HepG2 (cell line): Measurements from ENCODE around the gene SHISA4. TPM values are rescaled to one million over a fixed set of nuclear protein-coding genes. Genes with fewer than 3 reads are reported as not detected.

Experiments
- ATAC-seq: fragments of 200-7000 bp; cut with Tn5 transposase; 3 replicates; pipeline ENCODE4 v1.9.1; 2020; ENCODE audit warnings: mild to moderate bottlenecking, moderate library complexity
- BruUV-seq: library from RNA; stranded (reverse); fragments of 400-500 nt; replicated peaks from 2 replicates; lab custom pipeline; 2021; lab: Mats Ljungman, UMichigan
- CTCF ChIA-PET: fragments of 300-600 bp; formaldehyde crosslinking; extraction: SDS; loops from one replicate; lab custom pipeline; 2021; ENCODE audit warnings: low total read pairs, inconsistent platforms, low intra/inter-chr PET ratio; lab: Yijun Ruan, JAX
- POLR2A ChIA-PET: fragments of 350-600 bp; sonication (Branson Sonifier 250); formaldehyde crosslinking; loops from one replicate; lab custom pipeline; 2020; ENCODE audit warnings: antibody characterized with exemption, inconsistent platforms; lab: Yijun Ruan, JAX
- DNase-seq: peaks from one replicate; pipeline ENCODE4 v3.0.0-alpha.2; 2015; ENCODE audit warnings: low spot score
- FAIRE-seq: peaks from 3 replicates; lab custom pipeline; 2011; peaks lifted over from hg19 to GRCh38; lab: Jason Lieb, UNC
- H2AFZ ChIP-seq: one replicate; pipeline ENCODE4 v1.6.1; 2011; ENCODE audit warnings: low read length, inconsistent platforms
- H3K27ac ChIP-seq: fragments of 300-600 bp; 3 replicates; pipeline ENCODE4 v1.8.0; 2011; ENCODE audit warnings: mixed run types, mild to moderate bottlenecking, mixed read lengths, low read length, inconsistent platforms; ENCODE audit not compliant: insufficient read depth; ENCODE audit errors: extremely low read length
- H3K27me3 ChIP-seq, 2 experiments: fragments of 200-600 bp in 1 of 2; 2 replicates in 1 of 2; 3 replicates in 1 of 2; pipeline versions ENCODE4 v1.6.0 to v1.8.0; 2011; ENCODE audit warnings: low read length in 2 of 2, mild to moderate bottlenecking in 2 of 2, moderate library complexity in 2 of 2, inconsistent platforms in 1 of 2; ENCODE audit not compliant: insufficient read depth in 2 of 2, control insufficient read depth in 1 of 2
- H3K36me3 ChIP-seq, 2 experiments: fragments of 200-600 bp in 1 of 2; replicated peaks in 1 of 2; 2 replicates in 1 of 2; 3 replicates in 1 of 2; pipeline versions ENCODE4 v1.5.1 to v1.8.0; 2011; ENCODE audit warnings: low read length in 2 of 2, inconsistent platforms in 1 of 2; ENCODE audit not compliant: insufficient read depth in 2 of 2, control insufficient read depth in 1 of 2
- H3K4me1 ChIP-seq: 2 replicates; pipeline ENCODE4 v1.5.1; 2012; ENCODE audit warnings: low read length, inconsistent platforms; ENCODE audit not compliant: insufficient read depth
- H3K4me2 ChIP-seq: 2 replicates; pipeline ENCODE4 v1.6.0; 2011; ENCODE audit warnings: low read depth, low read length, inconsistent platforms
- H3K4me3 ChIP-seq, 3 experiments: fragments of 200-600 bp in 1 of 3; sonication (generic), shearing (Covaris generic) in 1 of 3; replicated peaks in 1 of 3; 2 replicates each; pipeline ENCODE4 v1.5.1; 2011 to 2016; ENCODE audit warnings: low read length in 3 of 3, inconsistent platforms in 2 of 3, low read depth in 2 of 3, mild to moderate bottlenecking in 2 of 3, control low read depth in 1 of 3, mixed read lengths in 1 of 3; ENCODE audit not compliant: insufficient read depth in 1 of 3
- H3K79me2 ChIP-seq: one replicate; pipeline ENCODE4 v1.6.1; 2011; ENCODE audit warnings: low read length, inconsistent platforms; ENCODE audit not compliant: insufficient read depth
- H3K9ac ChIP-seq: 2 replicates; pipeline ENCODE4 v1.6.0; 2011; ENCODE audit warnings: mild to moderate bottlenecking, low read depth, low read length, inconsistent platforms; ENCODE audit not compliant: insufficient read depth
- H3K9me3 ChIP-seq: 2 replicates; pipeline ENCODE4 v1.5.1; 2012; ENCODE audit warnings: mild to moderate bottlenecking, low read length
- H4K20me1 ChIP-seq: 2 replicates; pipeline ENCODE4 v1.6.0; 2011; ENCODE audit warnings: inconsistent platforms, mild to moderate bottlenecking, low read length, moderate library complexity; ENCODE audit not compliant: insufficient read depth
- ARNTL ChIP-seq: sonication (generic); formaldehyde crosslinking; IDR thresholded peaks from 2 replicates; pipeline ENCODE4 v1.4.0; 2020; ENCODE audit warnings: mild to moderate bottlenecking, missing genetic modification reagents
- FOSL1 ChIP-seq: sonication (generic); formaldehyde crosslinking; IDR thresholded peaks from 2 replicates; pipeline ENCODE4 v1.9.0; 2021; ENCODE audit warnings: missing genetic modification reagents, borderline replicate concordance
- HHEX ChIP-seq: IDR thresholded peaks from 2 replicates; pipeline ENCODE4 v1.6.1; 2016; ENCODE audit warnings: control low read depth
- HNRNPUL1 ChIP-seq: fragments of 200-400 bp; formaldehyde crosslinking; IDR thresholded peaks from 2 replicates; pipeline ENCODE4 v1.6.1; 2017; ENCODE audit warnings: low read depth, mild to moderate bottlenecking, low read length, moderate library complexity
- KDM2A ChIP-seq: sonication (generic); formaldehyde crosslinking; IDR thresholded peaks from 2 replicates; pipeline ENCODE4 v1.4.0; 2020; ENCODE audit warnings: low read depth, missing genetic modification reagents, borderline replicate concordance
- MAZ ChIP-seq, 2 experiments: sonication (generic) in 1 of 2; formaldehyde crosslinking in 1 of 2; IDR thresholded peaks; 2 replicates each; pipeline versions ENCODE4 v1.5.0 to v1.6.1; 2012 to 2020; ENCODE audit warnings: low read depth in 2 of 2, mild to moderate bottlenecking in 2 of 2, borderline replicate concordance in 1 of 2, improper control_type of control experiment in 1 of 2, low read length in 1 of 2, missing genetic modification reagents in 1 of 2, moderate library complexity in 1 of 2
- MED13 ChIP-seq: sonication (generic); formaldehyde crosslinking; IDR thresholded peaks from 2 replicates; pipeline ENCODE4 v1.5.0; 2020; ENCODE audit warnings: missing genetic modification reagents
- NR2F2 ChIP-seq: IDR thresholded peaks from 2 replicates; pipeline ENCODE4 v1.6.1; 2012; ENCODE audit warnings: low read depth, inconsistent platforms, borderline replicate concordance
- ZNF562 ChIP-seq: sonication (generic); formaldehyde crosslinking; IDR thresholded peaks from 2 replicates; pipeline ENCODE4 v1.8.0; 2022; ENCODE audit warnings: missing genetic modification reagents, borderline replicate concordance
- ZNF773 ChIP-seq: sonication (generic); formaldehyde crosslinking; IDR thresholded peaks from 2 replicates; pipeline ENCODE4 v1.4.0; 2020; ENCODE audit warnings: missing genetic modification reagents, borderline replicate concordance
- WGBS: methylation state at CpG from one replicate; pipeline ENCODE4 v1.1.6; 2017; ENCODE audit warnings: low lambda C conversion rate; 5-methylcytosine and 5-hydroxymethylcytosine counted together
- in situ Hi-C: cut with HindIII; loops from 2 replicates; pipeline ENCODE4 v1.10.0; 2017; ENCODE audit warnings: low pct_unique_long_range_greater_than_20kb; ENCODE audit not compliant: extremely low pct_ligation_motif_present
- intact Hi-C: fragments of 100-400 bp; cut with micrococcal nuclease; formaldehyde crosslinking; loops from one replicate; pipeline ENCODE4 v1.10.0; 2022; ENCODE audit not compliant: unreplicated experiment
- polyA plus RNA-seq, 8 experiments: library from polyadenylated mRNA; depleted of rRNA in 3 of 8; stranded (reverse) in 7 of 8; unstranded in 1 of 8; fragments of >200 nt; fragmentation: Illumina TruSeq in 4 of 8; extraction: Trizol in 4 of 8; gene quantifications; 2 replicates each; pipeline versions ENCODE4 v1.2.1 to v1.2.3, GENCODE V29; 2011 to 2016; ENCODE audit warnings: low read depth in 4 of 8, missing spikeins in 1 of 8, mixed read lengths in 1 of 8; ENCODE audit not compliant: insufficient read depth in 1 of 8
- total RNA-seq, 5 experiments: library from RNA; depleted of rRNA; stranded (reverse); fragments of >200 nt; fragmentation: Illumina TruSeq; extraction: Trizol; gene quantifications; 2 replicates each; pipeline ENCODE4 v1.2.3, GENCODE V29; 2016; ENCODE audit warnings: low read depth in 1 of 5
- TF ChIP-seq, protein P1 (sequence below): sonication (generic); formaldehyde crosslinking; IDR thresholded peaks from 2 replicates; pipeline ENCODE4 v1.5.0; 2020; ENCODE audit warnings: mild to moderate bottlenecking, missing genetic modification reagents, moderate library complexity

SHISA4 gene
- total and polyA plus RNA-seq, 2 of the 13 experiments (the other 11 are each of a cell fraction or from before 2014, with no cell fraction given) = 0.51 to 1.0 TPM

DNA sequence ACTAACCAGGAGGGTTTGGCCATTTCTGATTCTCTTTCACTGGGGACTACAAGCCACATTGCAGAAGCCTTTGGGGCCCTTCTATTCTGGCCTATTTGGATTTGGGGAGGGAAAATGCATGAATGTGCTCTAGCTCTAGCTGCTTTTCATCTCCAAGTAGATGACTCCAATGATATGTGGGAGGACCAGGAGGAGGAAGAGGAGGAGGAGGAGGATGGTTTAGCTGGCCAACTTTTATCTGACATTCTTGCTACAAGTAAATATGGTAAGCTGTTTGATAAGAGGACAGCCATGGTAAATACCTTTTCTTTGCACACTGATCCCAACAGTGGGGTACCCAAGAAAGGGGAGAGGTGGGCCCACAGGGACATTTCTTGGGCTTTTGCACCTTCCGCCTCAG is 14.0 kb upstream of the SHISA4 start:
- DNase-seq (no peak), FAIRE-seq (no peak), ATAC-seq (no peak)
- Histone ChIP-seq H3K4me1 (no peaks in the 10 kb centered on the region), H3K27ac (no peak overlapping the region), H3K27me3 (no peaks in the 10 kb centered on the region), H3K4me2 (no peak overlapping the region), H3K79me2 (no peaks in the 10 kb centered on the region), H3K4me3 (no peak overlapping the region), H3K9ac (no peak overlapping the region), H2AFZ (no peak overlapping the region)
- in situ Hi-C loops (no loop called here), intact Hi-C loops (no loop called here)
- ChIA-PET POLR2A (no interaction called here), CTCF (no interaction called here)
- BruUV-seq = no TSS peak
- WGBS = 100% methylated on average over 1 of the region's 1 CpG
- TF ChIP-seq ZNF562 (CRISPR knock-in tag) = no peak
- no peak for TF ChIP-seq FOSL1 (CRISPR knock-in tag)
- TF ChIP-seq ARNTL (CRISPR knock-in tag) = no peak
- no peak for TF ChIP-seq HHEX
- no peak for TF ChIP-seq MED13 (CRISPR knock-in tag)
- TF ChIP-seq, all 625 proteins: peak for 0
- H3K9me3 ChIP-seq = no peaks in the 10 kb centered on the region
- no peaks in the 10 kb centered on the region; the same call in 1 of the 2 replicates for H4K20me1 ChIP-seq
- H3K36me3 ChIP-seq = peaks cover 26 to 57% of the 10 kb centered on the region in 2 experiments

GRCh38 chr1:201876148-201876818 is 12.4 kb upstream of the SHISA4 start:
- H3K9ac ChIP-seq = no peak overlapping the region
- no peaks in the 10 kb centered on the region; the same call in 1 of the 2 replicates for H4K20me1 ChIP-seq
- no peaks in the 10 kb centered on the region for H3K9me3 ChIP-seq
- intact Hi-C loops = no loop called here
- TF ChIP-seq HNRNPUL1 = no peak
- TF ChIP-seq, protein P1, sequence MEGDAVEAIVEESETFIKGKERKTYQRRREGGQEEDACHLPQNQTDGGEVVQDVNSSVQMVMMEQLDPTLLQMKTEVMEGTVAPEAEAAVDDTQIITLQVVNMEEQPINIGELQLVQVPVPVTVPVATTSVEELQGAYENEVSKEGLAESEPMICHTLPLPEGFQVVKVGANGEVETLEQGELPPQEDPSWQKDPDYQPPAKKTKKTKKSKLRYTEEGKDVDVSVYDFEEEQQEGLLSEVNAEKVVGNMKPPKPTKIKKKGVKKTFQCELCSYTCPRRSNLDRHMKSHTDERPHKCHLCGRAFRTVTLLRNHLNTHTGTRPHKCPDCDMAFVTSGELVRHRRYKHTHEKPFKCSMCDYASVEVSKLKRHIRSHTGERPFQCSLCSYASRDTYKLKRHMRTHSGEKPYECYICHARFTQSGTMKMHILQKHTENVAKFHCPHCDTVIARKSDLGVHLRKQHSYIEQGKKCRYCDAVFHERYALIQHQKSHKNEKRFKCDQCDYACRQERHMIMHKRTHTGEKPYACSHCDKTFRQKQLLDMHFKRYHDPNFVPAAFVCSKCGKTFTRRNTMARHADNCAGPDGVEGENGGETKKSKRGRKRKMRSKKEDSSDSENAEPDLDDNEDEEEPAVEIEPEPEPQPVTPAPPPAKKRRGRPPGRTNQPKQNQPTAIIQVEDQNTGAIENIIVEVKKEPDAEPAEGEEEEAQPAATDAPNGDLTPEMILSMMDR = peak; percentile 21; the same call in 1 of the 2 replicates
- no peak for TF ChIP-seq ZNF773 (CRISPR knock-in tag)
- no peak for TF ChIP-seq KDM2A
- TF ChIP-seq MAZ (IDR thresholded peaks at IDR 0.05; ENCODE audit: borderline replicate concordance, low read depth, low read length) = no peak
- TF ChIP-seq MAZ (CRISPR knock-in tag; IDR thresholded peaks at IDR 0.05; ENCODE audit: low read depth) = no peak
- TF ChIP-seq NR2F2 = no peak
- TF ChIP-seq, all 625 proteins: peak for 1
- no peak overlapping the region for H2AFZ ChIP-seq
- DNase-seq = no peak
- no peaks in the 10 kb centered on the region for H3K4me1 ChIP-seq
- H3K36me3 ChIP-seq = peaks cover 18 to 42% of the 10 kb centered on the region in 2 experiments; a peak in 4 of 5 replicates
- in situ Hi-C loops = no loop called here
- H3K27ac ChIP-seq = no peak overlapping the region
- H3K4me2 ChIP-seq = no peak overlapping the region
- no peaks in the 10 kb centered on the region for H3K27me3 ChIP-seq
- no peaks in the 10 kb centered on the region for H3K79me2 ChIP-seq
- ChIA-PET CTCF (no interaction called here), POLR2A (no interaction called here)
- WGBS = 83% methylated on average over 8 of the region's 8 CpGs
- no peak overlapping the region for H3K4me3 ChIP-seq
- TSS peak; percentile 6 for BruUV-seq
- ATAC-seq = peak; percentile 43
- no peak for FAIRE-seq
